ENCODE data around the gene RNF187. TPM values are rescaled to one million over a fixed set of nuclear protein-coding genes. Genes with fewer than 3 reads are reported as not detected.
"Not testable (repeated sequence)": the region's sequence is repeated elsewhere in the genome, so short reads cannot be mapped to it uniquely, and the experiment has no call there.

The RNF187 gene
- total and polyA plus RNA-seq, 2 of the 13 experiments (the other 11 are each of a cell fraction or from before 2014, with no cell fraction given), result 41.3 to 59.4 TPM

DNA sequence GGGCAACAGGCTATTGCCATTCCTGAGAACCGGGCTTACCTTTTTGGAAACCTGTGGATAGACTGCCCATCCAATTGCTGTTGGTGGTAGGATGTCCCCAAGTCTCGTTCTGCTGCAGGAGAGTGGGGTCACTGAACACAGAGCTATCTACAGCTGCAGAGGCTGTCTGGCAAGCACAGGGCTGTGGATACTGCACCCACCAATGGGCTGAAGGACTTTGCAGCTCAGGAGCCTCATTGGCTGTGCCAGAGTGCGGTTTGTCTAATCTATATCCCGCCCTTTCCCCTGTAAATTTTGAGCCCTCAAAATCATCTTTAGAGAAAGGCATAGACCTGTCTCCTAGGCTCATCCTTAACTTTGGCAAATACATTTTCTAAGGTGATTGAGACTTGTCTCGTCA lies 15.3 kb downstream of the RNF187 start:
- BruUV-seq (replicated peaks), result no TSS peak
- H3K4me1 ChIP-seq (ENCODE audit: insufficient read depth, low read length), result peaks cover 18% of the 10 kb centered on the region
- no peaks in the 10 kb centered on the region for H4K20me1 ChIP-seq (ENCODE audit: insufficient read depth, low read length)
- in situ Hi-C loops (cut with HindIII; ENCODE audit: extremely low pct_ligation_motif_present, low pct_unique_long_range_greater_than_20kb) (no loop called here), intact Hi-C loops (cut with micrococcal nuclease; ENCODE audit: unreplicated experiment) (no loop called here)
- FAIRE-seq (no peak), DNase-seq (ENCODE audit: low spot score) (no peak), ATAC-seq (no peak)
- no peak overlapping the region for H3K4me3 ChIP-seq (replicated peaks in 1 of 3; ENCODE audit: insufficient read depth in 1 of 3, low read depth in 2 of 3, low read length in 3 of 3)
- H3K27me3 ChIP-seq (ENCODE audit: control insufficient read depth in 1 of 2, insufficient read depth in 2 of 2, low read length in 2 of 2), result peaks cover 0 to 1% of the 10 kb centered on the region in 2 experiments; a peak in 1 of 5 replicates
- no peak overlapping the region for H3K4me2 ChIP-seq (ENCODE audit: low read depth, low read length)
- no peaks in the 10 kb centered on the region for H3K79me2 ChIP-seq (ENCODE audit: insufficient read depth, low read length)
- no peaks in the 10 kb centered on the region for H3K9me3 ChIP-seq (ENCODE audit: low read length)
- POLR2A ChIA-PET, result interaction anchor here (1.9 kb wide), 1 partner anchor 13 kb away, joined by 7 read pairs; no protein-coding TSS in a partner anchor
- H2AFZ ChIP-seq (ENCODE audit: low read length), result no peak overlapping the region
- TF ChIP-seq YEATS4 (CRISPR knock-in tag; IDR thresholded peaks at IDR 0.05; ENCODE audit: borderline replicate concordance) (no peak), KDM5A (IDR thresholded peaks at IDR 0.05; ENCODE audit: borderline replicate concordance, low read length) (no peak)
- no peak overlapping the region for H3K27ac ChIP-seq (ENCODE audit: extremely low read length, insufficient read depth, low read length)
- H3K36me3 ChIP-seq (replicated peaks in 1 of 2; ENCODE audit: control insufficient read depth in 1 of 2, insufficient read depth in 2 of 2, low read length in 2 of 2), result no peaks in the 10 kb centered on the region
- CTCF ChIA-PET (ENCODE audit: low intra/inter-chr PET ratio, low total read pairs), result no interaction called here
- no peak overlapping the region for H3K9ac ChIP-seq (ENCODE audit: insufficient read depth, low read depth, low read length)
- 31% methylated on average over 4 of the region's 5 CpGs for WGBS (ENCODE audit: low lambda C conversion rate)

DNA sequence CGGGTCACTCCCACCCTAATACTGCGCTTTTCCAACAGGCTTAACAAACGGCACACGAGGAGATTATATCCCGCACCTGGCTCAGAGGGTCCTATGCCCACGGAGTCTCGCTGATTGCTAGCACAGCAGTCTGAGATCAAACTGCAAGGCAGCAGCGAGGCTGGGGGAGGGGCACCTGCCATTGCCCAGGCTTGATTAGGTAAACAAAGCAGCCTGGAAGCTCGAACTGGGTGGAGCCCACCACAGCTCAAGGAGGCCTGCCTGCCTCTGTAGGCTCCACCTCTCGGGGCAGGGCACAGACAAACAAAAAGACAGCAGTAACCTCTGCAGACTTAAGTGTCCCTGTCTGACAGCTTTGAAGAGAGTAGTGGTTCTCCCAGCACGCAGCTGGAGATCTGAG lies 18.8 kb downstream of the RNF187 start:
- DNase-seq (ENCODE audit: low spot score); CTCF ChIA-PET (ENCODE audit: low intra/inter-chr PET ratio, low total read pairs); in situ Hi-C loops (cut with HindIII; ENCODE audit: extremely low pct_ligation_motif_present, low pct_unique_long_range_greater_than_20kb); H3K27ac ChIP-seq (ENCODE audit: extremely low read length, insufficient read depth, low read length); FAIRE-seq; POLR2A ChIA-PET; H3K36me3 ChIP-seq (replicated peaks in 1 of 2; ENCODE audit: control insufficient read depth in 1 of 2, insufficient read depth in 2 of 2, low read length in 2 of 2); H3K9me3 ChIP-seq (ENCODE audit: low read length); H3K9ac ChIP-seq (ENCODE audit: insufficient read depth, low read depth, low read length); BruUV-seq (replicated peaks); H4K20me1 ChIP-seq (ENCODE audit: insufficient read depth, low read length); H3K79me2 ChIP-seq (ENCODE audit: insufficient read depth, low read length); intact Hi-C loops (cut with micrococcal nuclease; ENCODE audit: unreplicated experiment); H3K4me3 ChIP-seq (replicated peaks in 1 of 3; ENCODE audit: insufficient read depth in 1 of 3, low read depth in 2 of 3, low read length in 3 of 3); ATAC-seq; H2AFZ ChIP-seq (ENCODE audit: low read length); TF ChIP-seq FOXA1 (IDR thresholded peaks at IDR 0.05): not testable (repeated sequence)
- Histone ChIP-seq H3K27me3 (ENCODE audit: control insufficient read depth in 1 of 2, insufficient read depth in 2 of 2, low read length in 2 of 2) (peaks cover 1 to 30% of the 10 kb centered on the region in 2 experiments; a peak in 3 of 5 replicates), H3K4me1 (ENCODE audit: insufficient read depth, low read length) (peaks cover 11% of the 10 kb centered on the region), H3K4me2 (ENCODE audit: low read depth, low read length) (peak overlapping the region; percentile 18; the same call in 1 of the 2 replicates)
- WGBS (ENCODE audit: low lambda C conversion rate), result no CpG with 5 or more reads among the region's 11 CpGs
- TF ChIP-seq FOXA3 (CRISPR knock-in tag; IDR thresholded peaks at IDR 0.05), result peak; percentile 35; the same call in 1 of the 2 replicates
- TF ChIP-seq FOXA1 (CRISPR knock-in tag; IDR thresholded peaks at IDR 0.05), result peak; percentile 46; the same call in 1 of the 2 replicates
- TF ChIP-seq, protein P1, sequence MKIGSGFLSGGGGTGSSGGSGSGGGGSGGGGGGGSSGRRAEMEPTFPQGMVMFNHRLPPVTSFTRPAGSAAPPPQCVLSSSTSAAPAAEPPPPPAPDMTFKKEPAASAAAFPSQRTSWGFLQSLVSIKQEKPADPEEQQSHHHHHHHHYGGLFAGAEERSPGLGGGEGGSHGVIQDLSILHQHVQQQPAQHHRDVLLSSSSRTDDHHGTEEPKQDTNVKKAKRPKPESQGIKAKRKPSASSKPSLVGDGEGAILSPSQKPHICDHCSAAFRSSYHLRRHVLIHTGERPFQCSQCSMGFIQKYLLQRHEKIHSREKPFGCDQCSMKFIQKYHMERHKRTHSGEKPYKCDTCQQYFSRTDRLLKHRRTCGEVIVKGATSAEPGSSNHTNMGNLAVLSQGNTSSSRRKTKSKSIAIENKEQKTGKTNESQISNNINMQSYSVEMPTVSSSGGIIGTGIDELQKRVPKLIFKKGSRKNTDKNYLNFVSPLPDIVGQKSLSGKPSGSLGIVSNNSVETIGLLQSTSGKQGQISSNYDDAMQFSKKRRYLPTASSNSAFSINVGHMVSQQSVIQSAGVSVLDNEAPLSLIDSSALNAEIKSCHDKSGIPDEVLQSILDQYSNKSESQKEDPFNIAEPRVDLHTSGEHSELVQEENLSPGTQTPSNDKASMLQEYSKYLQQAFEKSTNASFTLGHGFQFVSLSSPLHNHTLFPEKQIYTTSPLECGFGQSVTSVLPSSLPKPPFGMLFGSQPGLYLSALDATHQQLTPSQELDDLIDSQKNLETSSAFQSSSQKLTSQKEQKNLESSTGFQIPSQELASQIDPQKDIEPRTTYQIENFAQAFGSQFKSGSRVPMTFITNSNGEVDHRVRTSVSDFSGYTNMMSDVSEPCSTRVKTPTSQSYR (CRISPR knock-in tag; IDR thresholded peaks at IDR 0.05; ENCODE audit: borderline replicate concordance), result peak; percentile 76; the same call in 1 of the 2 replicates
- TF ChIP-seq SP5 (CRISPR knock-in tag; IDR thresholded peaks at IDR 0.05; ENCODE audit: borderline replicate concordance, low read depth), result peak; percentile 31; the same call in 1 of the 2 replicates
